Measurements from ENCODE around the gene C1QTNF12.

DNA sequence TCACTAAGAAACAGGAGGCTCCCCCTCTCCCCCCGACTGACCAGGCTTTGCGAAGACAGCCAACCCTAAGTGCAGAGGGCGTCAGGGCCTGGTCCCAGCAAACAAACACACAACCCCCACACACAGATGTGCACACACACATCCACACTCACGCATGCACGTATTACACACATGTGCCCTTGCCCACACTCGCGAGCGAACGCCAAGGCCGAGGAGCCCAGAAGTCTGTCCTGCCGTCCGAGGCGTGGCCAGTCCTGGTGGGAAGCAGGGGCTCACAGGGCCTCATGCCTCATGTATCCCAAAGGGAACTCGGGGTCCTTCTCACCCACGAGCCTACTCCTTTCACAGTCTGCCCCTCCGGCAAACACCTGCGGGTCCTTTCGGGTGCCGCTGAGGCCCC, 16.8 kb downstream of the C1QTNF12 start:
- TF ChIP-seq, protein P1, sequence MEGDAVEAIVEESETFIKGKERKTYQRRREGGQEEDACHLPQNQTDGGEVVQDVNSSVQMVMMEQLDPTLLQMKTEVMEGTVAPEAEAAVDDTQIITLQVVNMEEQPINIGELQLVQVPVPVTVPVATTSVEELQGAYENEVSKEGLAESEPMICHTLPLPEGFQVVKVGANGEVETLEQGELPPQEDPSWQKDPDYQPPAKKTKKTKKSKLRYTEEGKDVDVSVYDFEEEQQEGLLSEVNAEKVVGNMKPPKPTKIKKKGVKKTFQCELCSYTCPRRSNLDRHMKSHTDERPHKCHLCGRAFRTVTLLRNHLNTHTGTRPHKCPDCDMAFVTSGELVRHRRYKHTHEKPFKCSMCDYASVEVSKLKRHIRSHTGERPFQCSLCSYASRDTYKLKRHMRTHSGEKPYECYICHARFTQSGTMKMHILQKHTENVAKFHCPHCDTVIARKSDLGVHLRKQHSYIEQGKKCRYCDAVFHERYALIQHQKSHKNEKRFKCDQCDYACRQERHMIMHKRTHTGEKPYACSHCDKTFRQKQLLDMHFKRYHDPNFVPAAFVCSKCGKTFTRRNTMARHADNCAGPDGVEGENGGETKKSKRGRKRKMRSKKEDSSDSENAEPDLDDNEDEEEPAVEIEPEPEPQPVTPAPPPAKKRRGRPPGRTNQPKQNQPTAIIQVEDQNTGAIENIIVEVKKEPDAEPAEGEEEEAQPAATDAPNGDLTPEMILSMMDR (conservative IDR thresholded peaks at IDR 0.05; ENCODE audit: low read depth, low read length), result no peak
- no peak for TF ChIP-seq EZH2 (IDR thresholded peaks at IDR 0.05; ENCODE audit: borderline replicate concordance, low read depth, low read length, poor library complexity, severe bottlenecking)

Data from A673 (cell line).